ENCODE data around the gene FGGY. TPM values are rescaled to one million over a fixed set of nuclear protein-coding genes. Genes with fewer than 3 reads are reported as not detected.
"Not testable (repeated sequence)": the region's sequence is repeated elsewhere in the genome, so short reads cannot be mapped to it uniquely, and the experiment has no call there.

FGGY gene
- total and polyA plus RNA-seq, 3 experiments from 2014 or later: 5.3 to 7.9 (median 6.6) TPM

- H3K4me1 ChIP-seq (ENCODE audit: insufficient read depth, low read length): no peaks in the 10 kb centered on the region
- H3K4me3 ChIP-seq (ENCODE audit: low read length): no peak overlapping the region
- ChIA-PET CTCF (no interaction called here), POLR2A (no interaction called here)
- H3K4me1 Mint-ChIP-seq: no peaks in the 10 kb centered on the region
- no peaks in the 10 kb centered on the region for H3K36me3 ChIP-seq (ENCODE audit: insufficient read depth, low read length)
- H3K36me3 Mint-ChIP-seq: peaks cover 0 to 8% (median 4%) of the 10 kb centered on the region in 3 donors
- no peaks in the 10 kb centered on the region for H3K27me3 Mint-ChIP-seq
- no peaks in the 10 kb centered on the region for H3K9me3 Mint-ChIP-seq
- no peak overlapping the region for H3K4me3 Mint-ChIP-seq
- no peak for DNase-seq
- no peaks in the 10 kb centered on the region for H3K27me3 ChIP-seq (ENCODE audit: insufficient read depth, low read length, poor library complexity, severe bottlenecking)
- H3K27ac Mint-ChIP-seq: no peak overlapping the region
- no peaks in the 10 kb centered on the region for H3K9me3 ChIP-seq (ENCODE audit: low read length)
- H3K27ac ChIP-seq (ENCODE audit: low read depth, low read length): no peak overlapping the region
Observed at GRCh38 chr1:59522925-59523505, 226.1 kb downstream of the FGGY start.

GRCh38 chr1:59523745-59524450 lies 227.0 kb downstream of the FGGY start:
- H3K9me3 Mint-ChIP-seq: no peaks in the 10 kb centered on the region
- no peak overlapping the region for H3K27ac Mint-ChIP-seq
- no peak overlapping the region for H3K4me3 Mint-ChIP-seq
- no peaks in the 10 kb centered on the region for H3K27me3 Mint-ChIP-seq
- H3K4me1 Mint-ChIP-seq: no peaks in the 10 kb centered on the region
- ChIA-PET CTCF (no interaction called here), POLR2A (no interaction called here)
- H3K27me3 ChIP-seq (ENCODE audit: insufficient read depth, low read length, poor library complexity, severe bottlenecking): no peaks in the 10 kb centered on the region
- H3K9me3 ChIP-seq (ENCODE audit: low read length): no peaks in the 10 kb centered on the region
- no peak for DNase-seq
- no peak overlapping the region for H3K4me3 ChIP-seq (ENCODE audit: low read length)
- H3K27ac ChIP-seq (ENCODE audit: low read depth, low read length): no peak overlapping the region
- H3K36me3 ChIP-seq (ENCODE audit: insufficient read depth, low read length): no peaks in the 10 kb centered on the region
- peaks cover 0 to 5% (median 2%) of the 10 kb centered on the region in 3 donors for H3K36me3 Mint-ChIP-seq
- no peaks in the 10 kb centered on the region for H3K4me1 ChIP-seq (ENCODE audit: insufficient read depth, low read length)

- ChIA-PET POLR2A (no interaction called here), CTCF (no interaction called here)
- Mint-ChIP-seq H3K27me3 (no peaks in the 10 kb centered on the region), H3K4me1 (no peaks in the 10 kb centered on the region), H3K9me3 (no peaks in the 10 kb centered on the region), H3K27ac (no peak overlapping the region), H3K4me3 (no peak overlapping the region), H3K36me3 (peaks cover 0 to 9% (median 2%) of the 10 kb centered on the region in 3 donors)
- no peaks in the 10 kb centered on the region for H3K27me3 ChIP-seq (ENCODE audit: insufficient read depth, low read length, poor library complexity, severe bottlenecking)
- no peak overlapping the region for H3K27ac ChIP-seq (ENCODE audit: low read depth, low read length)
- no peaks in the 10 kb centered on the region for H3K9me3 ChIP-seq (ENCODE audit: low read length)
- H3K4me3 ChIP-seq (ENCODE audit: low read length): no peak overlapping the region
- H3K36me3 ChIP-seq (ENCODE audit: insufficient read depth, low read length): no peaks in the 10 kb centered on the region
- no peaks in the 10 kb centered on the region for H3K4me1 ChIP-seq (ENCODE audit: insufficient read depth, low read length)
- no peak for DNase-seq
Observed at GRCh38 chr1:59526240-59526639, 229.3 kb downstream of the FGGY start.

- no peak for DNase-seq
- no peak overlapping the region for H3K27ac ChIP-seq (ENCODE audit: low read depth, low read length)
- Mint-ChIP-seq H3K27ac (no peak overlapping the region), H3K4me1 (no peaks in the 10 kb centered on the region), H3K9me3 (peaks cover 0 to 2% (median 0%) of the 10 kb centered on the region in 5 donors), H3K36me3 (peaks cover 0 to 17% (median 0%) of the 10 kb centered on the region in 3 donors), H3K4me3 (no peak overlapping the region), H3K27me3 (no peaks in the 10 kb centered on the region)
- CTCF ChIA-PET: no interaction called here
- no peaks in the 10 kb centered on the region for H3K4me1 ChIP-seq (ENCODE audit: insufficient read depth, low read length)
- POLR2A ChIA-PET: no interaction called here
- H3K27me3 ChIP-seq (ENCODE audit: insufficient read depth, low read length, poor library complexity, severe bottlenecking): no peaks in the 10 kb centered on the region
- no peak overlapping the region for H3K4me3 ChIP-seq (ENCODE audit: low read length)
- no peaks in the 10 kb centered on the region for H3K36me3 ChIP-seq (ENCODE audit: insufficient read depth, low read length)
- no peaks in the 10 kb centered on the region for H3K9me3 ChIP-seq (ENCODE audit: low read length)
Observed at GRCh38 chr1:59528471-59528870, 231.6 kb downstream of the FGGY start.

GRCh38 chr1:59528900-59529299 lies 232.0 kb downstream of the FGGY start:
- Mint-ChIP-seq H3K36me3 (peaks cover 0 to 14% (median 0%) of the 10 kb centered on the region in 3 donors), H3K9me3 (peaks cover 0 to 2% (median 0%) of the 10 kb centered on the region in 5 donors), H3K27ac (peak overlapping the region in 1 of 8 donors; percentile 21), H3K4me1 (no peaks in the 10 kb centered on the region), H3K4me3 (no peak overlapping the region), H3K27me3 (no peaks in the 10 kb centered on the region)
- DNase-seq: no peak
- Histone ChIP-seq H3K4me1 (ENCODE audit: insufficient read depth, low read length) (no peaks in the 10 kb centered on the region), H3K27me3 (ENCODE audit: insufficient read depth, low read length, poor library complexity, severe bottlenecking) (no peaks in the 10 kb centered on the region), H3K27ac (ENCODE audit: low read depth, low read length) (no peak overlapping the region), H3K36me3 (ENCODE audit: insufficient read depth, low read length) (no peaks in the 10 kb centered on the region), H3K4me3 (ENCODE audit: low read length) (no peak overlapping the region), H3K9me3 (ENCODE audit: low read length) (no peaks in the 10 kb centered on the region)
- CTCF ChIA-PET: interaction anchor here (0.7 kb wide), 1 partner anchor 141 kb away, joined by 3 read pairs; no protein-coding TSS in a partner anchor
- POLR2A ChIA-PET: no interaction called here

- Mint-ChIP-seq H3K27me3 (no peaks in the 10 kb centered on the region), H3K36me3 (peaks cover 0 to 14% (median 0%) of the 10 kb centered on the region in 3 donors), H3K27ac (no peak overlapping the region), H3K4me3 (no peak overlapping the region), H3K9me3 (peaks cover 0 to 4% (median 0%) of the 10 kb centered on the region in 5 donors), H3K4me1 (no peaks in the 10 kb centered on the region)
- CTCF ChIA-PET: no interaction called here
- no peak overlapping the region for H3K27ac ChIP-seq (ENCODE audit: low read depth, low read length)
- H3K9me3 ChIP-seq (ENCODE audit: low read length): no peaks in the 10 kb centered on the region
- no peak for DNase-seq
- H3K4me3 ChIP-seq (ENCODE audit: low read length): no peak overlapping the region
- POLR2A ChIA-PET: no interaction called here
- H3K4me1 ChIP-seq (ENCODE audit: insufficient read depth, low read length): no peaks in the 10 kb centered on the region
- no peaks in the 10 kb centered on the region for H3K27me3 ChIP-seq (ENCODE audit: insufficient read depth, low read length, poor library complexity, severe bottlenecking)
- no peaks in the 10 kb centered on the region for H3K36me3 ChIP-seq (ENCODE audit: insufficient read depth, low read length)
Observed at GRCh38 chr1:59530119-59530518, 233.2 kb downstream of the FGGY start.

- H3K36me3 Mint-ChIP-seq: peaks cover 0 to 14% (median 0%) of the 10 kb centered on the region in 3 donors
- Histone ChIP-seq H3K36me3 (ENCODE audit: insufficient read depth, low read length) (no peaks in the 10 kb centered on the region), H3K27me3 (ENCODE audit: insufficient read depth, low read length, poor library complexity, severe bottlenecking) (no peaks in the 10 kb centered on the region), H3K4me3 (ENCODE audit: low read length) (no peak overlapping the region), H3K27ac (ENCODE audit: low read depth, low read length) (no peak overlapping the region), H3K9me3 (ENCODE audit: low read length) (no peaks in the 10 kb centered on the region), H3K4me1 (ENCODE audit: insufficient read depth, low read length) (no peaks in the 10 kb centered on the region)
- DNase-seq: no peak
- H3K4me1 Mint-ChIP-seq: no peaks in the 10 kb centered on the region
- peaks cover 0 to 4% (median 0%) of the 10 kb centered on the region in 5 donors for H3K9me3 Mint-ChIP-seq
- no peaks in the 10 kb centered on the region for H3K27me3 Mint-ChIP-seq
- POLR2A ChIA-PET: no interaction called here
- H3K27ac Mint-ChIP-seq: no peak overlapping the region
- CTCF ChIA-PET: no interaction called here
- H3K4me3 Mint-ChIP-seq: no peak overlapping the region
Observed at GRCh38 chr1:59532102-59532501, 235.2 kb downstream of the FGGY start.

GRCh38 chr1:59538476-59538875 lies 241.6 kb downstream of the FGGY start:
- H3K27ac Mint-ChIP-seq; H3K27ac ChIP-seq (ENCODE audit: low read depth, low read length); H3K4me1 ChIP-seq (ENCODE audit: insufficient read depth, low read length); H3K27me3 ChIP-seq (ENCODE audit: insufficient read depth, low read length, poor library complexity, severe bottlenecking); DNase-seq; POLR2A ChIA-PET; CTCF ChIA-PET; H3K9me3 ChIP-seq (ENCODE audit: low read length); H3K36me3 ChIP-seq (ENCODE audit: insufficient read depth, low read length); H3K4me3 ChIP-seq (ENCODE audit: low read length); H3K27me3 Mint-ChIP-seq; H3K36me3 Mint-ChIP-seq; H3K4me1 Mint-ChIP-seq; H3K4me3 Mint-ChIP-seq; H3K9me3 Mint-ChIP-seq: not testable (repeated sequence)
